DOHH2 (cell line): ENCODE results near the gene HRK.

Experiments used
- CTCF ChIP-seq: fragments of 200-600 bp; sonication (generic); IDR thresholded peaks from one replicate; pipeline ENCODE4 v1.5.1; 2014; ENCODE audit warnings: antibody characterized with exemption, mild to moderate bottlenecking, low read depth, low read length; ENCODE audit not compliant: poor library complexity, severe bottlenecking
- EZH2phosphoT487 ChIP-seq: fragments of 200-600 bp; sonication (generic); IDR thresholded peaks from 2 replicates; pipeline ENCODE4 v1.6.1; 2017; ENCODE audit warnings: borderline replicate concordance, mild to moderate bottlenecking, antibody characterized with exemption, low read length, moderate library complexity, mixed read lengths

- TF ChIP-seq CTCF, result no peak
- no peak for TF ChIP-seq EZH2phosphoT487
These were observed 37.2 kb upstream of the HRK start for GRCh38 chr12:116918464-116918863.
